Mesodermal cell (in vitro differentiated cells): ENCODE measurements around the gene ANKRD34C. TPM values are rescaled to one million over a fixed set of nuclear protein-coding genes. Genes with fewer than 3 reads are reported as not detected.
A peak's percentile ranks its signal among the peaks of the same experiment; 100 is the strongest.

Experiments
- H3K27ac ChIP-seq: 2 replicates; pipeline ENCODE4 v1.7.0; 2013; ENCODE audit warnings: mild to moderate bottlenecking, low read depth, low read length, moderate library complexity; ENCODE audit not compliant: severe bottlenecking
- H3K36me3 ChIP-seq: 2 replicates; pipeline ENCODE4 v1.7.1; 2013; ENCODE audit warnings: mild to moderate bottlenecking, low read length, moderate library complexity; ENCODE audit not compliant: control insufficient read depth, insufficient read depth
- H3K4me1 ChIP-seq: one replicate; pipeline ENCODE4 v1.7.1; 2013; ENCODE audit warnings: mild to moderate bottlenecking, low read length; ENCODE audit not compliant: insufficient read depth, control insufficient read depth, poor library complexity, severe bottlenecking
- H3K4me3 ChIP-seq: 2 replicates; pipeline ENCODE4 v1.7.0; 2013; ENCODE audit warnings: low read length, control low read depth, mild to moderate bottlenecking; ENCODE audit not compliant: insufficient read depth, poor library complexity, severe bottlenecking; ENCODE audit errors: extremely low read depth
- H3K9me3 ChIP-seq: 2 replicates; pipeline ENCODE4 v1.7.1; 2013; ENCODE audit warnings: mild to moderate bottlenecking, low read length, moderate library complexity; ENCODE audit not compliant: control insufficient read depth
- WGBS, 2 experiments: methylation state at CpG; one replicate each; pipeline ENCODE4 v1.1.5; 2013; ENCODE audit warnings: missing lambda C conversion rate in 2 of 2; ENCODE audit not compliant: insufficient coverage in 2 of 2; 5-methylcytosine and 5-hydroxymethylcytosine counted together
- polyA plus RNA-seq, 2 experiments: library from polyadenylated mRNA; stranded (reverse); fragments of 50-300 nt; gene quantifications; one replicate each; pipeline ENCODE4 v1.2.3, GENCODE V29; 2013

The ANKRD34C gene
- not detected for polyA plus RNA-seq (2013, experiment 1 of 2)
- polyA plus RNA-seq (2013, experiment 2 of 2), result not detected

GRCh38 chr15:79282371-79283251, at the start of gene ANKRD34C:
TSS of gene ANKRD34C (plus strand) at chr15:79282722. CDS start at chr15:79293285, 10,563 bp downstream.
- H3K9me3 ChIP-seq, result no peaks in the 10 kb centered on the region
- no peaks in the 10 kb centered on the region for H3K36me3 ChIP-seq
- no peak within 1 kb of the TSS for H3K4me3 ChIP-seq
- 3 to 10% methylated on average over 26 to 50 of the region's 56 CpGs for WGBS, 2 experiments
- no peak within 1 kb of the TSS for H3K27ac ChIP-seq
- no peaks in the 10 kb centered on the region for H3K4me1 ChIP-seq

DNA sequence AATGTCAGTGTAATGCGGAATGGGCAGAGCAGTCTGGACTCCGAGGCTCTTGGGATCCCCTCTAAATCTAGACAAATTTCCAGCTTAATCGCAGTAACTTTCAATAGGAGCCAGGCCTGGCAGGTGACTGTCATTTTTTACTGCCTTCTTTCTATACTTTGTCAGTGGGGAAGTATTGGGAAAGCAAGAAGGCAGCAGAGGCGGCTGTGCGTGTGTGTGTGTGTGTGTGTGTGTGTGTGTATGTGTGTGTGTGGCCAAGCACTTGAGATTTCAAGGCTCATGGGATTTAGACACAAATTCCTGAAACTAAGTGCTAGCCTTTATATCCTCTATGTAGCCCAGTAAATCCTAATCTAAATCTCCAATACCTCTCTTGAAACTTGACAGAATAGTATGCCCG, 49.3 kb upstream of the ANKRD34C start:
- WGBS, 2 experiments, result 93 to 94% methylated on average over 3 of the region's 6 CpGs
- H3K27ac ChIP-seq, result no peak overlapping the region
- peaks cover 5% of the 10 kb centered on the region for H3K9me3 ChIP-seq
- no peaks in the 10 kb centered on the region for H3K36me3 ChIP-seq
- no peaks in the 10 kb centered on the region for H3K4me1 ChIP-seq
- no peak overlapping the region for H3K4me3 ChIP-seq

GRCh38 chr15:79240036-79240435, 42.5 kb upstream of the ANKRD34C start:
- H3K4me3 ChIP-seq, result no peak overlapping the region
- WGBS, 2 experiments, result 78 to 84% methylated on average over 2 to 3 of the region's 3 CpGs
- no peaks in the 10 kb centered on the region for H3K36me3 ChIP-seq
- H3K9me3 ChIP-seq, result no peaks in the 10 kb centered on the region
- no peak overlapping the region for H3K27ac ChIP-seq
- H3K4me1 ChIP-seq, result peaks cover 3% of the 10 kb centered on the region

- H3K27ac ChIP-seq, result peak overlapping the region; percentile 24
- no peaks in the 10 kb centered on the region for H3K9me3 ChIP-seq
- peaks cover 3% of the 10 kb centered on the region for H3K4me1 ChIP-seq
- no peak overlapping the region for H3K4me3 ChIP-seq
- no peaks in the 10 kb centered on the region for H3K36me3 ChIP-seq
- 74 to 87% methylated on average over 8 to 9 of the region's 11 CpGs for WGBS, 2 experiments
Measured at GRCh38 chr15:79243723-79244122, 38.8 kb upstream of the ANKRD34C start.

- no peaks in the 10 kb centered on the region for H3K36me3 ChIP-seq
- H3K9me3 ChIP-seq, result no peaks in the 10 kb centered on the region
- no peak overlapping the region for H3K27ac ChIP-seq
- no peak overlapping the region for H3K4me3 ChIP-seq
- WGBS, 2 experiments, result 89 to 91% methylated on average over 2 to 5 of the region's 5 CpGs
- H3K4me1 ChIP-seq, result peaks cover 3% of the 10 kb centered on the region
Measured at GRCh38 chr15:79244876-79245275, 37.6 kb upstream of the ANKRD34C start.

DNA sequence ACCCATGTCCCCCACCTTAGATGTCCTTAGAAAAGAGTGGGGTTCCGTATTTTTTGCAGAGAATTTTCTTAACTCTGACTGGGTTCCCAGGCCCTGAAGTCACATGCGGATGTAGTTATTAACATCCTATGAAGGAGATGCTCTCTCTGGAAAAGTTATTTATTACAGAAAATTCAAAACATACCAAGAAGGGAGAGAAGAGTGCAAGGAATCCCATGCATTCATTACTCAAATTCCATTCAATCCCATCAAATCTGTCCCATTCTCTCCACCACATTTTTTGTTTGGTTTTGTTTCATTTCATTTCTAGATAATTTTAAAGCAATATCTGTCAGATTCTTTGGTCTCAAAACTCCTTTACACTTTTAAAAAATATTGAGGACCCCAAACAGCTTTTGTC, 34.3 kb upstream of the ANKRD34C start:
- H3K9me3 ChIP-seq, result no peaks in the 10 kb centered on the region
- H3K36me3 ChIP-seq, result no peaks in the 10 kb centered on the region
- WGBS, 2 experiments, result no CpG with 5 or more reads among the region's 2 CpGs
- peaks cover 1% of the 10 kb centered on the region for H3K4me1 ChIP-seq
- no peak overlapping the region for H3K27ac ChIP-seq
- no peak overlapping the region for H3K4me3 ChIP-seq

DNA sequence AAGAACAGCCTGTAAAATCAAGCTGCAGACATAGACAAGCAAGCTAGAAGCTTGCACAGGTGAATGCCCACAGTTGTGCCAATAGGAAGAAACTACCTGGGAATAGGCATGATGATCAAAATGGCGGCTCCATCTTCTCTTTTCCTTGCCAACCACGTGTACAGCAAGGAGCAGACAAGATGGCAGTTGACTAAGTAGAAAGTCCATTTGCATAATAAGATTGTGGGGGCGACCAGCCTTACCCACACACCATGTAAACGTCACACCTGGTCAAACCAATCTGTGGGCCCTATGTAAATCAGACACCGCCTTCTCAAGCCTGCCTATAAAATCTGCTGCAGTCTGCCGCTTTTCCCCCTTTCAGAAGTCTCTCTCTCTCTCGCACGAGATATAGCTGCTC, 25.1 kb upstream of the ANKRD34C start:
- Histone ChIP-seq H3K36me3 (no peaks in the 10 kb centered on the region), H3K9me3 (peaks cover 4% of the 10 kb centered on the region), H3K4me3 (no peak overlapping the region), H3K4me1 (no peaks in the 10 kb centered on the region), H3K27ac (no peak overlapping the region)
- WGBS, 2 experiments, result 87 to 90% methylated on average over 6 of the region's 8 CpGs

GRCh38 chr15:79261836-79262235, 20.7 kb upstream of the ANKRD34C start:
- Histone ChIP-seq H3K36me3 (no peaks in the 10 kb centered on the region), H3K9me3 (peaks cover 2% of the 10 kb centered on the region), H3K4me1 (no peaks in the 10 kb centered on the region), H3K4me3 (no peak overlapping the region), H3K27ac (no peak overlapping the region)
- WGBS, 2 experiments, result no CpG with 5 or more reads among the region's 1 CpG

DNA sequence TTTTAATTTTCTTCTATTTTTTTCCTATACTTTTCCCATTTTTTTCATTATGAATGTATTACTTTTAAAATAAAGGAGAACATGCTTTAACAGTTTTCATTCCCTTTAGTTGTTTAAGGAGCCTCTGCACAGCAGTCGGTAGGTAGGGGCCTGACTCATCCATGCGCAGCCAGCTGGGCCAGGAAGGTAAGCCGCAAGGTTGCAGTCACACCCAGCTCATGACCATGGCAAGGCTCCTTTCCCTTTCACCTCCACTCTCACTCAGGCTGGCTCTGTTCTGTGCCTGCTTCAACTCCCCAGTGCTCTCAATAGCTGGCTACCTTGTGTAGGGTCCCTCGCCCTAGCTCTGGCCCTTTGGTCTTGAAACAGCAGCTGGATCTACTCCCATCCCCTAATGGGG, 17.4 kb upstream of the ANKRD34C start:
- H3K9me3 ChIP-seq, result no peaks in the 10 kb centered on the region
- H3K4me1 ChIP-seq, result no peaks in the 10 kb centered on the region
- no peak overlapping the region for H3K4me3 ChIP-seq
- no peak overlapping the region for H3K27ac ChIP-seq
- 76 to 97% methylated on average over 2 to 4 of the region's 4 CpGs for WGBS, 2 experiments
- H3K36me3 ChIP-seq, result no peaks in the 10 kb centered on the region

DNA sequence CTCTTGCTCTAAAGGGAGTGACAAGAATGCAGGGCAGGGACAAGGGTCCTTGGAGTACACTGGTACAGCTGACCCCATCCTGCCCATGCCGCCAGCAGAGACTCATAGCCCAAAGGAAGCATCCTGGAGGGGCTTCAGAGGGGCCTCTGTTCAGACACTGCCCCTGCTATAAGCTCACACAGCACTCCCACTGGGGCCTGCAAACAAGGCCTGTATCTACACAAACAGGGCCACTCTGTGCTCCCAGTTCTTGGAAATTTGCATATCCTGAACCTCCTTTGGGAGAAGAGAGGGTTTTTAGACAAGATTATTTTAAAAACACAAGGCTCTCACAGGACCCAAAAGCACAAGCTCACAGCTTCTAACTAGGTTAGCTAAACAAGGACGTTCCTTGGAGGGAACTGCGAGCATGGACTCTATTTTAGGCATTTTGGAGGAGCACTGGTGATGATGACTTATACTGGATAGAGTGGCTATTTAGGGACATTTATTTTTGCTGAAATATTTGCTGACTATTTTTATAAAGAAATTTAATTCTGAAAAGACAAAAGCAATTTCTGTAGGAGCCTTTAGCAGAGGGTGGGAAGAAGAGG, 16.4 kb upstream of the ANKRD34C start:
- 78 to 95% methylated on average over 3 of the region's 3 CpGs for WGBS, 2 experiments
- Histone ChIP-seq H3K4me1 (no peaks in the 10 kb centered on the region), H3K27ac (no peak overlapping the region), H3K36me3 (no peaks in the 10 kb centered on the region), H3K4me3 (no peak overlapping the region), H3K9me3 (no peaks in the 10 kb centered on the region)
